DOHH2 (cell line): ENCODE results near the gene PSRC1.

Experiments
- CTCF ChIP-seq: fragments of 200-600 bp; sonication (generic); IDR thresholded peaks from one replicate; pipeline ENCODE4 v1.5.1; 2014; ENCODE audit warnings: antibody characterized with exemption, mild to moderate bottlenecking, low read depth, low read length; ENCODE audit not compliant: poor library complexity, severe bottlenecking
- EZH2phosphoT487 ChIP-seq: fragments of 200-600 bp; sonication (generic); IDR thresholded peaks from 2 replicates; pipeline ENCODE4 v1.6.1; 2017; ENCODE audit warnings: borderline replicate concordance, mild to moderate bottlenecking, antibody characterized with exemption, low read length, moderate library complexity, mixed read lengths

GRCh38 chr1:109252893-109253802, 29.8 kb downstream of the PSRC1 start:
- no peak for TF ChIP-seq CTCF
- TF ChIP-seq EZH2phosphoT487: no peak
